Neural progenitor cell (in vitro differentiated cells): ENCODE data around the gene TRAM2.

Experiments
- EZH2 ChIP-seq: fragments of 200-600 bp; sonication (generic); IDR thresholded peaks from 2 replicates; pipeline ENCODE4 v1.6.1; 2017; ENCODE audit warnings: antibody characterized with exemption, mild to moderate bottlenecking, moderate library complexity
- EZH2phosphoT487 ChIP-seq: fragments of 200-600 bp; sonication (generic); IDR thresholded peaks from 2 replicates; pipeline ENCODE4 v1.6.1; 2017; ENCODE audit warnings: antibody characterized with exemption
- TF ChIP-seq, protein P1 (sequence below): fragments of 200-600 bp; sonication (generic); IDR thresholded peaks from 2 replicates; pipeline ENCODE4 v1.5.1; 2017; ENCODE audit warnings: antibody characterized with exemption, mild to moderate bottlenecking

DNA sequence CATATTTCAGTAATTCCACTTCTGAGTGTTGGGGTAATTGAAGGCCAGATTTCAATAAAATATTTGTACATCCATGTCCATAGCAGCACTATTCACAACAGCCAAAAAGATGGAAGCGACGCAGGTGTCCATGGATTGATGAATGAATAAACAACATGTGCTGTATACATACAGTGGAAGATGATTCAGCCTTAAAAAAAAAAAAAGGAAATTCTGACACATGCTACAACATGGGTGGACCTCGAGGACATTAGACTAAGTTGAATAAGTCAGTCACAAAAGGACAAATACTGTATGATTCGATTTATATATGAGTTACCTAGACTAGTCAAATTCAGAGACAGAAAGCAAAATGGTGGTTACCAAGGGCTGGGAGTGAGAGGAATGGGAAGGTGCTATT lies 57.2 kb downstream of the TRAM2 start:
- TF ChIP-seq, protein P1, sequence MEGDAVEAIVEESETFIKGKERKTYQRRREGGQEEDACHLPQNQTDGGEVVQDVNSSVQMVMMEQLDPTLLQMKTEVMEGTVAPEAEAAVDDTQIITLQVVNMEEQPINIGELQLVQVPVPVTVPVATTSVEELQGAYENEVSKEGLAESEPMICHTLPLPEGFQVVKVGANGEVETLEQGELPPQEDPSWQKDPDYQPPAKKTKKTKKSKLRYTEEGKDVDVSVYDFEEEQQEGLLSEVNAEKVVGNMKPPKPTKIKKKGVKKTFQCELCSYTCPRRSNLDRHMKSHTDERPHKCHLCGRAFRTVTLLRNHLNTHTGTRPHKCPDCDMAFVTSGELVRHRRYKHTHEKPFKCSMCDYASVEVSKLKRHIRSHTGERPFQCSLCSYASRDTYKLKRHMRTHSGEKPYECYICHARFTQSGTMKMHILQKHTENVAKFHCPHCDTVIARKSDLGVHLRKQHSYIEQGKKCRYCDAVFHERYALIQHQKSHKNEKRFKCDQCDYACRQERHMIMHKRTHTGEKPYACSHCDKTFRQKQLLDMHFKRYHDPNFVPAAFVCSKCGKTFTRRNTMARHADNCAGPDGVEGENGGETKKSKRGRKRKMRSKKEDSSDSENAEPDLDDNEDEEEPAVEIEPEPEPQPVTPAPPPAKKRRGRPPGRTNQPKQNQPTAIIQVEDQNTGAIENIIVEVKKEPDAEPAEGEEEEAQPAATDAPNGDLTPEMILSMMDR, result no peak
- TF ChIP-seq EZH2, result no peak
- no peak for TF ChIP-seq EZH2phosphoT487
